ENCODE results near the gene ANKS6. TPM values are rescaled to one million over a fixed set of nuclear protein-coding genes. Genes with fewer than 3 reads are reported as not detected.

The ANKS6 gene
- total RNA-seq, 2 donors from 2014 or later: 3.3 to 8.7 TPM

DNA sequence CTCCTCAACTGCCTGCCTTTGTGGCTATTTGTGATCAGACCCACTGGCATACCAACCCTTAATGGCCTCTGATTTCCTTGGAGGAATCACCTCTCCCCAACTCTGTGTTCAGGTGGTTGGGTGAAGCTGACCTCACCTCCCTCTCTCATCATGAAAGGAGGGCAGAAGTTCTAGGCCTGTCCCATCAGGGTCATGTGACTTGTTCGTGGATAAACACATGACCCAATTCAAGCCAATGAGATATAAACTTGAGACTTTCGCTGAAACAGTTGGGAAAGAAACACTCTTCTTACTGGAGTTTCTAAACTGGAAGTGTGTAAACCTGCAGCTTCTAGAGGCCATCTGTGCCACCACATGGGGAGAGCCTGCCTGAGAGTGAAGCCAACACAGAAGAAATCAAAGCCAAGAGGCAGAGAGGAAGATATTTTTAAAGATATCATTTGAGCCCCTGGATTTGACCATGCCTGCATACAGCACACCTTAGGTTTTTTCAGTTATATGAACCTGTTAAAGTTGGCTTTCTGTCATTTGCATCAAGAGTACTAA is 93.4 kb downstream of the ANKS6 start:
- no peaks in the 10 kb centered on the region for H3K36me3 ChIP-seq
- DNase-seq (ENCODE audit: low spot score): no peak
- no peak overlapping the region for H3K27ac ChIP-seq
- H3K4me1 ChIP-seq: peaks cover 0 to 13% of the 10 kb centered on the region in 2 donors
- H3K27me3 ChIP-seq: peaks cover 3% of the 10 kb centered on the region in 2 donors
- no peak for TF ChIP-seq CTCF (IDR thresholded peaks at IDR 0.05)
- no peak overlapping the region for H3K4me3 ChIP-seq
- no peaks in the 10 kb centered on the region for H3K9me3 ChIP-seq

DNA sequence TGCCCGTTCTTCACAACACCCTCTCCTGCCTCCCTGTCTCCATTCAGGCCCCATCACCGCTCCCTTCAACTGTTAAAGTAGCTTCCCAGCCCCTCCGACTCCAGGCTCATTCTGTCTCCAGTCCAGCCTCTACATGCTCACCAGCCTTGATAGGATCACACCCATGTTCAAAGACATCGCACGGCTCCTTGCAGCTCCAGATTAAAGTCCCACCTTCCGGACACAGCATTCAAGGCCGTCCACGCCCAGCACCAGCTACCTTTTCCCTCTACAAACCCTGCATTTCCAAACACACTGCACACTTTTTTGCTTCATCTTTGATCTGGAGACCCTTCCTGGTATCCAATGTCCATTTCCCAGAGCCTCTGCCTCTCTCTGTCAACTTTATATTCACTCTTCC is 94.0 kb downstream of the ANKS6 start:
- no peak for DNase-seq (ENCODE audit: low spot score)
- H3K4me1 ChIP-seq: peaks cover 0 to 7% of the 10 kb centered on the region in 2 donors
- no peak overlapping the region for H3K27ac ChIP-seq
- H3K4me3 ChIP-seq: no peak overlapping the region
- no peaks in the 10 kb centered on the region for H3K9me3 ChIP-seq
- H3K27me3 ChIP-seq: peaks cover 0 to 3% of the 10 kb centered on the region in 2 donors
- no peaks in the 10 kb centered on the region for H3K36me3 ChIP-seq
- TF ChIP-seq CTCF (IDR thresholded peaks at IDR 0.05): no peak

- no peaks in the 10 kb centered on the region for H3K9me3 ChIP-seq
- peaks cover 0 to 3% of the 10 kb centered on the region in 2 donors for H3K27me3 ChIP-seq
- H3K27ac ChIP-seq: no peak overlapping the region
- no peaks in the 10 kb centered on the region for H3K4me1 ChIP-seq
- no peak overlapping the region for H3K4me3 ChIP-seq
- H3K36me3 ChIP-seq: no peaks in the 10 kb centered on the region
- no peak for DNase-seq (ENCODE audit: low spot score)
- TF ChIP-seq CTCF (IDR thresholded peaks at IDR 0.05): no peak
Measured at GRCh38 chr9:98701576-98701975, 94.8 kb downstream of the ANKS6 start.

GRCh38 chr9:98700801-98701200 is 95.6 kb downstream of the ANKS6 start:
- no peak overlapping the region for H3K27ac ChIP-seq
- no peaks in the 10 kb centered on the region for H3K36me3 ChIP-seq
- H3K4me3 ChIP-seq: no peak overlapping the region
- H3K4me1 ChIP-seq: no peaks in the 10 kb centered on the region
- no peak for DNase-seq (ENCODE audit: low spot score)
- peaks cover 0 to 3% of the 10 kb centered on the region in 2 donors for H3K27me3 ChIP-seq
- TF ChIP-seq CTCF (IDR thresholded peaks at IDR 0.05): no peak
- no peaks in the 10 kb centered on the region for H3K9me3 ChIP-seq

DNA sequence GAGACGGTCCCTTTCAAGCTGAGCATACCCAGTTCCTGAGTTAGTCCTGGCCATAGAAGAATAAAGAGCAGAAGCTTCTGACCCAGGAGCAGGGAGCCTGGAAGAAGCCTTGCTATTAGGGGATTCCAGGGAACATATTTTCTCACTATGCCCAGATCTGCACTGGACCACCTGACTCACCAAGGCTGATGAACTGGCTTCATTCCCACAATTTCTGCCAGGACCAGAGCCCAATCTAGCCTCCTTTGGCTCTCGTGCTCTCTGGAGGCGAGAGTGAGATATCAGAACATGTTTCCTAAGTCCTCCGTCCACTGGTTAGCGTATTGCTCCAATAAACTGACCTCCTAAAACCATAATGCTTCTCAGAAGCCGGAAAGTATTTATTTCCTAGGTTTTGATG is 97.5 kb downstream of the ANKS6 start:
- Histone ChIP-seq H3K36me3 (no peaks in the 10 kb centered on the region), H3K4me1 (no peaks in the 10 kb centered on the region), H3K4me3 (no peak overlapping the region), H3K27ac (no peak overlapping the region), H3K9me3 (no peaks in the 10 kb centered on the region), H3K27me3 (no peaks in the 10 kb centered on the region)
- no peak for DNase-seq (ENCODE audit: low spot score)
- no peak for TF ChIP-seq CTCF (IDR thresholded peaks at IDR 0.05)

- H3K36me3 ChIP-seq: no peaks in the 10 kb centered on the region
- no peaks in the 10 kb centered on the region for H3K27me3 ChIP-seq
- no peaks in the 10 kb centered on the region for H3K9me3 ChIP-seq
- H3K4me3 ChIP-seq: no peak overlapping the region
- no peak overlapping the region for H3K27ac ChIP-seq
- H3K4me1 ChIP-seq: no peaks in the 10 kb centered on the region
- no peak for DNase-seq (ENCODE audit: low spot score)
- no peak for TF ChIP-seq CTCF (IDR thresholded peaks at IDR 0.05)
Measured at GRCh38 chr9:98694943-98695342, 101.4 kb downstream of the ANKS6 start.

All from right atrium auricular region (tissue), 2 donors.